SKM-1 (cell line): Measurements from ENCODE around the gene RANBP3L.
"Not testable (repeated sequence)": the region's sequence is repeated elsewhere in the genome, so short reads cannot be mapped to it uniquely, and the experiment has no call there.

Experiments
- DNase-seq: peaks from one replicate; lab custom pipeline; 2025; ENCODE audit not compliant: unreplicated experiment; lab: John Stamatoyannopoulos, UW

The RANBP3L gene

GRCh38 chr5:36209664-36210063 lies 92.0 kb downstream of the RANBP3L start:
- DNase-seq: no peak

GRCh38 chr5:36208786-36209185 lies 92.9 kb downstream of the RANBP3L start:
- DNase-seq: no peak

DNA sequence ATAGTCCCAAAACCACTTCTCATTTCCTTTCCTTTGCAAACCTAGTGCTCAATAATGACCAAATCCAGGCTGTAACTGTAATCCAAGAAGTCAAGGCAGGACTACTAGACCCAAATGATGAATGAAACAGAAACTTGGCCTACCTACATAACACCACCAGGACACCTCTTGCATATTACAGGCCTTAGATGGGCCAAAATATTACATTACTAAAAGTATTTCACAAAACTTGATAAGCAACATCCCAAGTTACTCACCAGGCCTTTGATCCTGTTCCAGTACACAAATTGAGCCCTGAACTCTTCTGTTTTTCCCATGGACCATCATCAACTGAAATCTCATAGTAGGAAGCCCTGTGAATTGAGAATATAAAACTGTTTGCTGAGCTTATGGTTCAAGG lies 94.8 kb downstream of the RANBP3L start:
- DNase-seq: no peak

- no peak for DNase-seq
Measured at GRCh38 chr5:36205329-36205728, 96.4 kb downstream of the RANBP3L start.

- DNase-seq: no peak
Measured at GRCh38 chr5:36202521-36202961, 99.2 kb downstream of the RANBP3L start.

DNA sequence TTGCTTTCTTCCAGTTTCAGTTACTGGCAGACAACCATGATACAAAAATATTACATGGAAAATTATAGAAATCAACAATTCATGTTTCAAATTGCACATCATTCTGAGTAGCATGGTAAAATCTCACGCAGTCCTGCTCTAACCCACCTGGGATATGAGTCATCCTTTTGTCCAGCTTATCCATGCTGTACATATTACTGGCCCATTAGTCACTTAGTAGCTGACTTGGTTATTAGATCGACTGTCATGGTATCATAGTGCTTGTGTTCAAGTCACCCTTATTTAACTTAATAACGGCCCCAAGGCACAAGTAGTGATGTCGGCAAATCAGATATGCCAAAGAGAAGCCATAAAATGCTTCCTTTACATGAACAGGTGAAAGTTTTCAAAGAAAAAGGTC lies 101.2 kb downstream of the RANBP3L start:
- no peak for DNase-seq

DNA sequence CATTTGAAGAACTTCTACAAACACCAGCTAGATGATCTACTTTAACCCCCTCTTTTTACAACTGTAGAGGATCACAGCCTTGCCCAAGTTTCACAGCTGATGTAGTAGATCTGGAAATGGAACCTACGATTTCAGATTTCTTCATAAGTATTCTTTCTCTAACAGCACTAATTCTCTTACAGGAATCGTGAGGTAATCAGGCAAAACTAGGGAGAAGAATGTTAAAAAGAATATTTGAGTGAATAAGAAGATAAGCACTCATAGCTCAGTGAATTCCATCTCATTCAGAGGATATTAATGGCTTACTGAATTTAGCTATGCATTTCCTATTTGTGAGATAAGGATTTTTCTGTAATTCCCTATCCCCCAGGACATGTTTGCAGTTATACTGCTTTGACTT lies 102.1 kb downstream of the RANBP3L start:
- no peak for DNase-seq

GRCh38 chr5:36198783-36199182 lies 102.9 kb downstream of the RANBP3L start:
- not testable (repeated sequence) for DNase-seq
